GM12891 (cell line): Measurements from ENCODE around the gene MRPL20.

Experiments used
- DNase-seq: peaks from one replicate; pipeline ENCODE4 v3.0.0; 2011; ENCODE audit warnings: low spot score; ENCODE audit not compliant: insufficient read length
- FAIRE-seq: peaks from 2 replicates; lab custom pipeline; 2011; peaks lifted over from hg19 to GRCh38; lab: Jason Lieb, UNC
- PAX5 ChIP-seq: IDR thresholded peaks from 2 replicates; pipeline ENCODE4 v1.6.1; 2011; ENCODE audit warnings: low read length, moderate library complexity, mild to moderate bottlenecking; ENCODE audit not compliant: insufficient read depth, severe bottlenecking
- POLR2A ChIP-seq: IDR thresholded peaks from 2 replicates; pipeline ENCODE4 v1.6.1; 2011; ENCODE audit warnings: low read depth, low read length, control low read depth
- POLR2AphosphoS5 ChIP-seq: IDR thresholded peaks from 2 replicates; pipeline ENCODE4 v1.6.1; 2011; ENCODE audit warnings: low read depth, low read length, control low read depth
- POU2F2 ChIP-seq: IDR thresholded peaks from 2 replicates; pipeline ENCODE4 v1.6.1; 2011; ENCODE audit warnings: low read depth, mild to moderate bottlenecking, control low read depth, low read length, moderate library complexity
- SPI1 ChIP-seq: IDR thresholded peaks from 2 replicates; pipeline ENCODE4 v1.6.1; 2011; ENCODE audit warnings: low read depth, low read length, control low read depth
- TAF1 ChIP-seq: IDR thresholded peaks from 2 replicates; pipeline ENCODE4 v1.6.1; 2011; ENCODE audit warnings: low read depth, low read length, control low read depth

The MRPL20 gene

DNA sequence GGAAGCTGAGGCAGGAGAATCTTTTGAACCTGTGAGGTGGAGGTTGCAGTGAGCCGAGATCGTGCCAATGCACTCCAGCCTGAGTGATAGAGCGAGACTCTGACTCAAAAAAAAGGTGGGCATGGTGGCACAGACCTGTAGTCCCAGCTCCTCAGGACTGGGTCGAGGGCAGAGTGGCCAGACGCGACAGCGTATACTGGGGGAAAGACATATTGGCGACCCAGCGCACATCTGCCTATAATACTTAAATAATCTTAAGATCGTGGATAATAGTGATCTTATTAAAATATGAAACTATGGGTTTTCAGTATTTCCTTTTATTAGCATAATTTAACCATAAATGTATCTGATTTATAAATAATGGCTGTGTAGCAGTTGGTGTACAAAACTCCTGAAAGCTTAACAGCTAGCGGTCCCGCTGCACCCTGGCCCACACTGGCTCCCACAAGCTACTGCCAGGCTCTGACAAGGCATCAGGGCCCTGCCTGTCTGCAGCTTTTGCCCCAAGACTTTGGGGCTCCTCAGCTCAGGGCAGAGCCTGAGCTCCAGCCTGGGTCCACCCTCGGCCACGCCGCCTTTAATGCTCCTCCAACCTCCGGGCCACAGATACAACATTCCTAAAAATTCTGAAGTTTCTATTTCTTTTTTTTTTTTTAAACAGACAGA is 29.4 kb downstream of the MRPL20 start:
- DNase-seq (no peak), FAIRE-seq (no peak)
- no peak for TF ChIP-seq SPI1
- TF ChIP-seq PAX5: no peak

- no peak for FAIRE-seq
These were observed 30.4 kb downstream of the MRPL20 start for GRCh38 chr1:1376551-1377226.

DNA sequence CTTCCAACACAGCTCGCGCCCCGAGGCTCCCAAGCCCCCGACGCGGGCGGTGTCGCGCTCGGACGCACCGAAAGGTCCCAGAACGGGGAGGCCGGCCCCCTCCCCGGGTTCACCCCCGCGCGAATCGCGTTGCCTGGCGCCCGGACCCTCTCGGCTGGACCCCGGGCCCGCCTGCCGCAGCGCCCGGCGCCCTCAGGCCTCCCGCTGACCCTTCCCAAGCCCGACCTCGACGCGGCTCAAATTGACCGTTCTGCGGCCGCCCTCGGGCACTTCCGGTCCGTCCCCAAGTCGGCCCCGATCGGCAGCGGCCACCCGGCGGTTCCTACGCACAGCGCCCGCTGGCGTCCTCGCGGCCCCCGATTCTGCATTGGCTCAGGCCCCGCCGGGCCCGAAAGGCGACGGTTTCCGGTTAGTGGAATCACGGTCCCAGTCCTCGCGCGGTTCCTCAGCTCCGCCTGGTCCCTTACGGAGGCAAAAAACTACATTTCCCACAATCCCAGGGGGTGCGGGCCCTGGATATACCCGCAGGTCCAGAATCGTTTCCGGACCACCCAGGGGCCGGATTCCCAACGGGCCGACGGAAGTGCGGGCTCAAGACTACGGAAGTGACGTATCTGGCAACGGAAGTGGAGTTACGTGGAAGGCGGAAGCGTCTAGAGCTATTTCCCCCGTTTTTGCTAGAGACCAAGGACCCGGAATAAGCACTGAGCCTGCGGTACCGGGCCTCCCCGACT is 32.0 kb downstream of the MRPL20 start, which contains the start of gene AURKAIP1:
Gene AURKAIP1 (minus strand): TSS at position 279 of the 734 bp plus-strand sequence. CDS start 451 bp downstream, outside the sequence.
- TF ChIP-seq POLR2A (peak; percentile 78), POLR2AphosphoS5 (no peak), TAF1 (peak; percentile 54; the same call in 1 of the 2 replicates), PAX5 (peak; percentile 38), SPI1 (peak; percentile 63), POU2F2 (peak; percentile 72; the same call in 1 of the 2 replicates)
- FAIRE-seq (peak; percentile 99), DNase-seq (peak; percentile 98)

More at GRCh38 chr1:1376551-1377226, 30.4 kb downstream of the MRPL20 start:
- no peak for DNase-seq
- TF ChIP-seq TAF1 (no peak), POU2F2 (no peak), POLR2A (no peak), PAX5 (no peak), POLR2AphosphoS5 (no peak), SPI1 (no peak)

DNA sequence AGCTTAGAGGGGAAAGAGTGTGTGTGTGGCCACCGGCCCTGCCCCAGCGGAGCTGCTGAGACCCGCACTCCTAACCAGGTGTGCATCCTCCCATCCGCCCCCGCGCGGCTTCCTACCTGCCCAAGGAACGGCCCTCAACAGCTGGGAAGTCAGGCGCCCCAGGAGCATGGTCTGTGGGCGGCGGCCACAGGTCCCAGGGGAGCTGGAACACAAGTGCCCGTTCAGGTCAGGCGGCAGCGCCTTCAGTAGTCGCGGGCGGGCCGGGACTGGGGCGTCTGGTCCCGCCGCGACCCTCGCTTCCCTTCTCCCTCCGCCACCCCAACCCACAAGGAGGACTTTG is 32.5 kb downstream of the MRPL20 start:
- DNase-seq (no peak), FAIRE-seq (peak; percentile 56)
- TF ChIP-seq POLR2AphosphoS5 (no peak), TAF1 (no peak), POU2F2 (no peak), PAX5 (no peak), SPI1 (no peak), POLR2A (no peak)

DNA sequence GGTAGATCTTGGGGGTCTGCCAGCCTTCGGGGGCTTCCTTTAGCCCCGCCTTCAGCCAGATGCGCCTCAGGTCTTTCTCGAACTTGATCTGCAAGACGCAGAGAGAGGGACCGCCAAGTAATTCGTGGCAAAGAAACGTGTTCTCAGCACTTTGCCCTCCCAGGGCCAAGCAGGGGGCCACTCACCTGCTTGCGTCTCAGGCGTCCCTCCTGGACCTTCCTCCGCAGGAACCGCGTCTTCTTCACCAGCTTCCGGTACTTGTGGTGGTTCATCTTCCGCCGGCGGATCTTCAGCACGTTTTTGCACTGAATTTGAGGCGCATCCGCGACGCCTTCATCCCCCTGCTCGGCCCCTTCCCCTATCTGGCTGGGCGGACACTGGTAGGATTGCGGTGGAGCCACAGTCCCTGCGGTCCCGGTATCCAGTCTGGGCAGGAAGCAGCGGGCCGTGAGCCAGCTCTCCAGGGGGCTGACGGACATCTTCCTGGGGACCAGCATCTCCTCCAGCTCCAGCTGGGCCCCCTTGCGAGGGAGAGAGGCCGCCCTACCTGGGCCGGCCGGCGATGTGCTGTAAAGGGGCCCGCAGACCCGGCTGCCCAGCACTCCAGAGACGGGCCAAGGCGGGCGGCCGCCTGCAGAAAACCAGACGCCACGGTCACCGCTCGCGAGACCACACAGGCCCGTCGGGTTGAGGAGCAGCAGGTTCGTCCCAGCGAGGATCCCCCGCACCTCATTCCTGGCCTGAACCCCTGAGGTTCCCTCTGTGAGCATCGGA is 33.1 kb downstream of the MRPL20 start:
- FAIRE-seq (no peak), DNase-seq (no peak)
- TF ChIP-seq POLR2A (no peak), POLR2AphosphoS5 (no peak), TAF1 (no peak), PAX5 (no peak), SPI1 (no peak), POU2F2 (no peak)

DNA sequence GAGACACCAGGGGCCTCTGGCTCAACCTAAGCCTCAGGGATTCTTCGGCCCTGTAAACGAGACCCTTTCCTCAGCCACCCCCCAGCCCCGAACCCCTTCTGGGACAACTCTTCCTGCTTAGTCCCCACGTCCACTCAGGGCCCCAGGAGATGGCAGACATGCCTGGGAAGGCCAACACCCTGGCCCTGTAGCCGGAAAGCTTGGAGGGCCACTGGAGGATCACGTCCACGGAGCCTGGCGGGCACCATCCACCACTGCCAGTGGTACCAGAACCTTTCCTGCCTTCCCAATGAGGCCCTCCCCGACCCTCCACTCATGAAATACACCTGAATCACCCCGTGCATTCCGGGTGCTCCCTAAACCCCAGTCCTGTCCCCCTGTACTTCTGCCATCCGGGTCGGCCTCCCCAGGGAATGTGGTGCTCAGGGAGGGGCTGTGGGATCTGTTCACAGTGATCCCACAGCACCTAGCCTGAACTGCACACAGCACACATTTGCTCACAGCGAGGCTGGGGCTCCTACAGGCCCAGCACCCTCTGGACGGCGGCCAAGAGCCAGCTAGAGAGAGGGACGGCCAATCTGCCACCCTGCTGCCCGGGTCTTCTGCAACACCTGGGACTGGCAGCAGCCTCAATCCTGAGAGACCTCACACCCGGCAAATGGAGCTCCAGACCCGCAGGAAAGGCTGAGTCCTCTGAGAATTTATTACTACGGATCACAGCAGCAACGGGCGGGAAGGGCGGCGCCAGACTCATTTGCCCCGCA is 33.9 kb downstream of the MRPL20 start:
- TF ChIP-seq POLR2AphosphoS5 (no peak), PAX5 (no peak), TAF1 (no peak), POLR2A (no peak), POU2F2 (no peak), SPI1 (no peak)
- FAIRE-seq (no peak), DNase-seq (no peak)

- TF ChIP-seq SPI1 (no peak), POLR2AphosphoS5 (no peak; the same call in 1 of the 2 replicates), PAX5 (no peak), TAF1 (no peak), POLR2A (no peak), POU2F2 (no peak)
- FAIRE-seq (peak; percentile 82), DNase-seq (peak; percentile 95)
These were observed 35.1 kb downstream of the MRPL20 start for GRCh38 chr1:1371746-1372711.

DNA sequence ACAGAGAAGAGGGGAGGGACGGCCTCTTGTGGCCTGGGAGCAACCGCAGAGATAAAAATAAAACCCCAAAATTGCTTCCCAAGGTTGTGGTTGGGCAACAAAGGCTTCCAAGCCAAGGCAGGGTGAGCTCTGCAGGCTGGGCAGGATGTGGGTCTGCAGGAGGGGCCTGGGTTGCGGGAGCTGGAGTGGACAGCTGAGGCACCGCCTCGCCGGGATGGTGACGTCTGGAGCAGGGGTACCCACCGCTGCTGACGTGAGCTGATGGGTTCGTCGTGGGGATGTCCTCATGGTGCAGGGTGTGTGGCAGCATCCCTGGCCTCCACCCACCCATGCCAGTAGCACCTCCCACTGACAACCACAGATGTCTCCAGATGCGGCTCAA is 35.7 kb downstream of the MRPL20 start:
- DNase-seq (no peak), FAIRE-seq (peak; percentile 61)
- no peak for TF ChIP-seq POLR2AphosphoS5
- TF ChIP-seq TAF1: no peak
- TF ChIP-seq SPI1: no peak
